ENCODE data around the gene SLC2A6.

Gene SLC2A6

DNA sequence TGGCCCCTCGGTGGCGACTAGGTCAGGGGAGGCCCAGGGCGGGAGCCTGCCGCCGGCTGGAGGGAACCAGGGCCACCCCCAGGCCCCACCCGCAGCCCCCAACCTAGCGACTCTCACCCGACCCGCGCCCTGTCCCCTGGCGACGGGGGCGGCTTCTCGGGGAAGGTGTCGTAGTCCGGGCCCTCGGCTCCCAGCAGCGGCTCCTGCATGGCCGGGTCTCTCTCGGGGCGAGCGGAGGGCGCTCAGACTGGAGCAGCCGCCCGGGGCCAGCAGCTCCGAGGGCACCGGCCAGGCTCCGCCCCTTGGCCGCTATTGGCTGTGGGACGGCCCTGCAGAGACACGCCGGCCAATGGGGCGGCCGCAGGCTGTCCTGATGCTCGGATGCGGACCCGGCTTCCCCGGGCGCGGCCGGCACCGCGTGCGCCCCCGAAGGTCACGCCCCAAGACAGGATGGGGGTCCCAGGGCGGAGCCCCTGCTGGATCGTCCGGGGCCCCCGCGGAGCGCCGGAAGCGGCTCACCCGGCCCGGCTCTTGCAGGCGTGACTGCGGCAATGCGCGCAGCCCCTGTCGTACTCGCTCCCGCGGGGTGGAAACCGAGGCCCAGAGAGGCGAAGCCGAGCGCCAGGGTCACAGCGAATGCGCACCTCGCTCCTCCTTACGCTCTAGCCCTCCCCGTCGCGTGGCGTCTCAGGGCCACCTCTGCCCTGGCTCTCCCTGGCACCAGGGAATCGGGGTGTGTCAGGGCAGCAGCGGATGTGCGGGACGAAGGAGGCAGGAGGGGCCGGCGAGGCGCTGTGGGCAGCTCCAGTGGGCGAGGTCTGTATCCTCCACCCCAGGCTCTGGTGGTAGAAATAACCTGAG, at the start of gene SLC2A6:
Gene SLC2A6, minus strand, starts transcription at position 249 of the 861 bp plus-strand sequence. Its CDS starts 40 bp downstream, at position 209.
- intact Hi-C loops (cut with DNase I) = loop anchor here (5.0 kb wide), 1 partner anchor 122 kb away; the partner anchor contains the start of genes SURF1 and SURF2
- peak; percentile 81 to 99 (median 92) for DNase-seq

- intact Hi-C loops (cut with DNase I) = no loop called here
- no peak for DNase-seq
These were observed 49.3 kb upstream of the SLC2A6 start for GRCh38 chr9:133528001-133528875.

- intact Hi-C loops (cut with DNase I) = no loop called here
- peak in 3 of 10 donors; percentile 54 to 68 (median 55) for DNase-seq
These were observed 48.6 kb upstream of the SLC2A6 start for GRCh38 chr9:133527444-133527920.

GRCh38 chr9:133526721-133527321, 47.9 kb upstream of the SLC2A6 start:
- intact Hi-C loops (cut with DNase I) = no loop called here
- peak; percentile 57 to 96 (median 71) for DNase-seq

GRCh38 chr9:133525677-133526076, 46.8 kb upstream of the SLC2A6 start:
- peak in 1 of 10 donors; percentile 55 for DNase-seq
- intact Hi-C loops (cut with DNase I) = no loop called here

- intact Hi-C loops (cut with DNase I) = no loop called here
- DNase-seq = peak in 2 of 10 donors; percentile 74 to 75
These were observed 45.9 kb upstream of the SLC2A6 start, which contains the start of gene MYMK for GRCh38 chr9:133524679-133525228. Gene MYMK (minus strand): TSS chr9:133524959. CDS start chr9:133524844, 115 bp downstream.

GRCh38 chr9:133524146-133524545, 45.2 kb upstream of the SLC2A6 start:
- peak in 2 of 10 donors; percentile 50 to 70 for DNase-seq
- intact Hi-C loops (cut with DNase I) = no loop called here

DNA sequence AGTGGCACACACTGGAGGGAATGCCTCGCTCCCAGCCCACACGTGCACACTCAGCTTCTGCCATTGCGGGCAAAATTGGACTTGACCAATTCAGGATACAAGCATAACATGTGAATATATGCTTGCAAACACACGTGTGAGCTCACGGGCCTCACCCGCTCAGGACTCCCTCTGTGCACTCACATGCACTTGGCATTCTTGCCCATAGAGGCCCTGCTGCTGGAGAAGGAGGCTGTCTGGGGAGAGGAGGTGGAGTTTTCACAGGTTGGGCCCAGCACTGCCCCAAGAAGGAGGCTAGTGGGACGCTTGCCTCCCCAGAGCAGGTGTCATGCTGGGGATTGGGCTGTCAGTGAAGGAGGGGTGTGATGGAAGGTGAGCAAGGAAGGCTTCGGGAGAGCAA, 44.2 kb upstream of the SLC2A6 start:
- DNase-seq = peak in 1 of 10 donors; percentile 73
- intact Hi-C loops (cut with DNase I) = no loop called here

DNA sequence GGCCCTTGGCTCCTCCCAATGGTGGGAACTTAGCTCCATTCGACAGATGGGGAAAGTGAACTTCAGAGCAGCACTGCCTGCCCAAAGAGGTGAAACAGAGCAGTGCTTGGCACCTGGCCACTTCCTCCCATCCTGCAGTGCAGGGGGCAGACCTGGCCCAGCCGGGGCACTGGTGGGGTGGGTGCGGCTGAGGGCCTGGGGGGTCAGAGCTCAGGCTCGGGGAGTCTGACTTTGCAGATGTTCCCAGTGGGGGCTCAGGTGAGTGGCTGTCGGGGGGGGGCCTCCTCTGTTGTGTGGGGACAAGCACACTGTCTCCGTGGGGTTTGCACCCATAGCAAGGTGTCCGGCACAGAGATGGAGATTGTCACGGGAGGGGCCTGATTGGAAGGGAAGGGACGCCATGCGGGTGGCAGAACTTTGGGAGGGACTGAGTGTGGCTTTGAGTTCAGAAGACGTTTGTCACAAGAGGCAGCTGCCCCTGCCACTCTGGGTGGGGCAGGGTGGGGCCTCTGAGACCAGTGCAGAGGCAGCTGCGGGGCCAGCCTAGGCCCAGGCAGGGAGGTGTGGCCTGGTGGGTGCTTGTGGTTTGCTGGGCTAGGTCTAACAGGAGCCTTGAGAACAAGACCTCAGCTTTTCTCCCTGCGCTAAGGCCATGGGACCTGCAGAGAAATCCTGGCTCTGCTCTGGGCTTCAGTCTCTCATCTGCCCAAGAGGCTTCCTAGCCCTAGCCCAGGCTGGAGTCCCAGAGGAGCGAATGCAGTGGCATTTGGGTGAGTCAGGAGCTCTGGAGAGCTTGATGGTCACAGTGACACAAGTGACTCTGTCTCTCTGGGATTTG, 43.4 kb upstream of the SLC2A6 start:
- DNase-seq = peak in 2 of 10 donors; percentile 28 to 61

DNA sequence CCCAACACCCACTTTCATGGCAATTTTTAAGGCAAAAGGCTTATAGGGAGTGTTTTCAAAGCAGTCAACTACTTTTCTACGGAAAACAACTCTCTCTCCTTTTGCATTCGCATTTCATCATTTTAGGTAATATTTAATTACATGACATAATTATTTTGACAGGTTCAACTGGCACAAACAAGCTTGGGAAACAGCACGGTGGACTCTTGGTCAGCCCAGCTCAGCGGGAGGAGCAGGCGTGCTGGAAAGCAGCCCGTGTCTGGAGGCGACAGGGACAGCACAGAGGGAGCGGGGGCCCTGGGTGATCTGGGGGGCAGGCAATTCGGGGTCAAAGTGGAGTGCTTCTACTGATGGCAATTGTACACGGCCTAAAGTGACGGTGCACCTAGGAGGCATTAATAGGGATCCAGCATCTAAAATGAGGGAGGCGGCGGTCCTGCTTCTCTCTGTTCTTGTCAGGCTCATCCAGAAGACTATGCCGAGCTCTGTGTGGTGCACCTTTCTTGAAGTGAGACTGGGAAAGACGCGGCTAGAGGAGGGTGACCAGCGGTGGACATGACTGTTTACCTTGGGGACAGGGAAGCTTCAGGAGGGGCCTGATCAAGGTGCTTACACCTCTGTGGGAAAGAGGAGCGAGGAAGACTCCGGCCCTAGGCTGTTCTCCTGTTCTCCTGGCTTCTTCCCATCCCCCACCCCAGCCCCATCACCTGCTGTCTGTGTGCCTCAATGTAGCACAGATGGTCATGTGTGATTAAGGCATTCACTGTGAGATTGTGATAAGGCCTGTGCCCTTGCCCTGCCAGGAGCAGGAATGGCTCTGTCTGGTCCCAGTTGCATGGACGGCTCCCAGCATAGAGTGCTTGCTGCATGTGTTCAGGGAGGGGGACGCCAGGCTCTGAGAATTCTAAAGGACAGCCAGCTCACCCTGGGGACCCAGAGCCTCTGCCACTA, 42.5 kb upstream of the SLC2A6 start:
- intact Hi-C loops (cut with DNase I) = no loop called here

More for the DNA sequence above, 43.4 kb upstream of the SLC2A6 start:
- intact Hi-C loops (cut with DNase I) = no loop called here

GRCh38 chr9:133520121-133520835, 41.4 kb upstream of the SLC2A6 start:
- intact Hi-C loops (cut with DNase I) = no loop called here
- peak in 3 of 10 donors; percentile 62 to 80 (median 78) for DNase-seq

More for the DNA sequence above, 42.5 kb upstream of the SLC2A6 start:
- peak in 7 of 10 donors; percentile 38 to 95 (median 70) for DNase-seq

DNA sequence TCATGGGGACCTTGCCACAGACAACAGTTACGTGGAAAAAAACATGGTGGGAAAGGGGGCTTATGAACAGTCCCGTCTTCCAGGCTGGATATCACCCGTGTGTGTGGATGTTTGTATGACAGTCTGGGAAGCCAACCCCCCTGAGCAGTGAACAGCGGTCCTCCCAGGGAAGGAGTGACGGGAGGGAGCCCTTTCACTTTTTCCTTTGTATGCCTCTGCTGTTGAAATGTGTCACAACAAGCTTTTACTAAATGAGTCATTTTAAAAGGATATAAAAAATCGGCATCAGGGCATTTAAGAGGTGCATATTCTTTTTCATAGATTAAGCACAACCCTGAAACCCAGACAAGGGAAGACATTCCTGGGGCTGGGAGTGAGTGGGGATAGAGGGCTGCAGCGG, 40.8 kb upstream of the SLC2A6 start:
- intact Hi-C loops (cut with DNase I) = no loop called here

GRCh38 chr9:133518706-133519449, 40.0 kb upstream of the SLC2A6 start:
- DNase-seq = peak in 3 of 10 donors; percentile 25 to 67 (median 35)
- intact Hi-C loops (cut with DNase I) = no loop called here

More for the DNA sequence above, 40.8 kb upstream of the SLC2A6 start:
- DNase-seq = peak in 3 of 10 donors; percentile 17 to 46 (median 27)

DNA sequence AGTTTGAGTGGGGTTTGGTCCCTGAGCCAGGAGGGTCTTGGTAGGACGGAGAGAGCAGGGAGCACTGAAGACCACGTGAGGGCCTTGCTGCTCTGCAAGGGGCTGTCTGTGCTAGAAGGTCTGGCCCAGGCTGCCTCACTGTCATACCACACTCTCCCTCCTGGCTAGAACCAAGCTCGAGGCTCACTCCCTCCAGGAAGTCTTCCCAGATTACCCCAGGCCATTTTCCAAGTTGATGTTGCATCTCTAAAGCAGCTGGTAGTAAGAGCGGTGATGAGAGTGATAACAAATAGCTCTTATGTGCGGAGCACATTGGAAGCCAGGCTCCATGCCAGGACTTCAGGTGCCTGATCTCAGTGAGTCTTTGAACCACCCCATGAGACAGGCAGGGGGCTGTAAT, 39.3 kb upstream of the SLC2A6 start:
- intact Hi-C loops (cut with DNase I) = no loop called here
- peak in 2 of 10 donors; percentile 23 to 36 for DNase-seq

- DNase-seq = peak in 3 of 10 donors; percentile 37 to 77 (median 70)
- intact Hi-C loops (cut with DNase I) = no loop called here
These were observed 38.8 kb upstream of the SLC2A6 start for GRCh38 chr9:133517711-133518110.

GRCh38 chr9:133516961-133517350, 38.1 kb upstream of the SLC2A6 start:
- peak in 3 of 10 donors; percentile 54 to 75 (median 67) for DNase-seq
- intact Hi-C loops (cut with DNase I) = no loop called here

All from posterior cingulate gyrus (tissue), 11 donors.